K562 (cell line): ENCODE results near the gene LZTR1. TPM values are rescaled to one million over a fixed set of nuclear protein-coding genes. Genes with fewer than 3 reads are reported as not detected.
"Not testable (repeated sequence)": the region's sequence is repeated elsewhere in the genome, so short reads cannot be mapped to it uniquely, and the experiment has no call there.

ENCODE experiments used
- ATAC-seq: fragments of 200-7000 bp; cut with Tn5 transposase; 3 replicates; pipeline ENCODE4 v1.9.1; 2020; ENCODE audit warnings: moderate library complexity
- BruUV-seq: library from RNA; stranded (reverse); fragments of 400-500 nt; replicated peaks from 2 replicates; lab custom pipeline; 2021; lab: Mats Ljungman, UMichigan
- CTCF ChIA-PET: fragments of 300-600 bp; formaldehyde crosslinking; extraction: SDS; loops from one replicate; lab custom pipeline; 2021; ENCODE audit warnings: low intra/inter-chr PET ratio; lab: Yijun Ruan, JAX
- POLR2A ChIA-PET: fragments of 300-600, 350-650 bp; sonication (Branson Sonifier 250); formaldehyde crosslinking; extraction: SDS; loops from one replicate; lab custom pipeline; 2021; ENCODE audit warnings: antibody characterized with exemption, inconsistent platforms; lab: Yijun Ruan, JAX
- DNase-seq, 4 experiments: peaks; one replicate each; pipeline versions ENCODE4 v3.0.0 to v3.0.0-alpha.2; 2011 to 2018; ENCODE audit warnings: low spot score in 3 of 4, mixed read lengths in 3 of 4; ENCODE audit errors: extremely low read depth in 1 of 4
- FAIRE-seq: peaks from 2 replicates; lab custom pipeline; 2011; peaks lifted over from hg19 to GRCh38; lab: Jason Lieb, UNC
- H2AFZ ChIP-seq: 2 replicates; pipeline ENCODE4 v1.6.0; 2011; ENCODE audit warnings: low read depth, low read length, control low read depth, inconsistent platforms
- H3K27ac ChIP-seq: fragments of 200-600 bp; 3 replicates; pipeline ENCODE4 v1.8.0; 2011; ENCODE audit warnings: low read depth, mild to moderate bottlenecking, control low read depth, inconsistent platforms, low read length, moderate library complexity, mixed read lengths; ENCODE audit errors: extremely low read depth
- H3K27me3 ChIP-seq, 2 experiments: fragments of 300-600 bp in 1 of 2; 2 replicates in 1 of 2; 3 replicates in 1 of 2; pipeline versions ENCODE4 v1.6.0 to v1.8.0; 2011; ENCODE audit warnings: inconsistent platforms in 2 of 2, low read length in 2 of 2, mild to moderate bottlenecking in 1 of 2, mixed read lengths in 1 of 2, moderate library complexity in 1 of 2; ENCODE audit not compliant: control insufficient read depth in 2 of 2, insufficient read depth in 2 of 2
- H3K36me3 ChIP-seq: fragments of 300-600 bp; 3 replicates; pipeline ENCODE4 v1.8.0; 2011; ENCODE audit warnings: mild to moderate bottlenecking, low read length, inconsistent platforms; ENCODE audit not compliant: control insufficient read depth, insufficient read depth
- H3K4me1 ChIP-seq, 2 experiments: fragments of 200-600 bp in 1 of 2; replicated peaks in 1 of 2; 2 replicates in 1 of 2; 3 replicates in 1 of 2; pipeline versions ENCODE4 v1.5.1 to v1.8.0; 2011; ENCODE audit warnings: inconsistent platforms in 2 of 2, low read length in 2 of 2, mild to moderate bottlenecking in 1 of 2, mixed read lengths in 1 of 2, moderate library complexity in 1 of 2; ENCODE audit not compliant: control insufficient read depth in 2 of 2, insufficient read depth in 2 of 2
- H3K4me2 ChIP-seq: 2 replicates; pipeline ENCODE4 v1.6.1; 2011; ENCODE audit warnings: low read length, control low read depth, inconsistent platforms, mixed read lengths; ENCODE audit not compliant: insufficient read depth
- H3K4me3 ChIP-seq: fragments of 200-600 bp; sonication (generic), shearing (Covaris generic); 2 replicates; pipeline ENCODE4 v1.5.1; 2016; ENCODE audit warnings: control low read depth, inconsistent platforms
- H3K79me2 ChIP-seq: fragments of 200-600 bp; 3 replicates; pipeline ENCODE4 v1.8.0; 2011; ENCODE audit warnings: low read length, inconsistent platforms; ENCODE audit not compliant: control insufficient read depth, insufficient read depth
- H3K9ac ChIP-seq, 2 experiments: 2 replicates each; pipeline versions ENCODE4 v1.6.0 to v1.6.1; 2011; ENCODE audit warnings: low read depth in 2 of 2, low read length in 2 of 2, control low read depth in 1 of 2, inconsistent platforms in 1 of 2, mild to moderate bottlenecking in 1 of 2, mixed read lengths in 1 of 2; ENCODE audit not compliant: insufficient read depth in 1 of 2
- H3K9me1 ChIP-seq: one replicate; pipeline ENCODE4 v1.6.0; 2011; ENCODE audit warnings: inconsistent platforms, mild to moderate bottlenecking, low read length, moderate library complexity; ENCODE audit not compliant: control insufficient read depth, insufficient read depth
- H3K9me3 ChIP-seq: replicated peaks from 2 replicates; pipeline ENCODE4 v1.5.1; 2011; ENCODE audit warnings: low read depth, low read length, inconsistent platforms; ENCODE audit not compliant: control insufficient read depth, insufficient read depth
- H4K20me1 ChIP-seq: replicated peaks from 2 replicates; pipeline ENCODE4 v1.6.1; 2011; ENCODE audit warnings: low read length, inconsistent platforms, mixed read lengths; ENCODE audit not compliant: control insufficient read depth, insufficient read depth
- CSDE1 ChIP-seq, 2 experiments: fragments of 450-650 bp; IDR thresholded peaks; 2 replicates each; pipeline ENCODE4 v1.6.1; 2016; ENCODE audit warnings: mild to moderate bottlenecking in 1 of 2
- ELF4 ChIP-seq: fragments of 450-650 bp; formaldehyde crosslinking; IDR thresholded peaks from 2 replicates; pipeline ENCODE4 v1.4.0; 2022; ENCODE audit warnings: missing genetic modification characterization
- ETV6 ChIP-seq, 3 experiments: fragments of 150-350 bp in 1 of 3; sonication (generic) in 1 of 3; formaldehyde crosslinking in 1 of 3; IDR thresholded peaks; 2 replicates each; pipeline versions ENCODE4 v1.6.1 to v1.8.0; 2014 to 2022; ENCODE audit warnings: borderline replicate concordance in 2 of 3, low read depth in 2 of 3, antibody characterized with exemption in 1 of 3, low read length in 1 of 3, mild to moderate bottlenecking in 1 of 3, missing genetic modification reagents in 1 of 3
- FOXK1 ChIP-seq: sonication (generic); formaldehyde crosslinking; IDR thresholded peaks from 2 replicates; pipeline ENCODE4 v1.8.0; 2022; ENCODE audit warnings: missing genetic modification reagents, mild to moderate bottlenecking, borderline replicate concordance
- FOXP4 ChIP-seq: sonication (generic); formaldehyde crosslinking; IDR thresholded peaks from 2 replicates; pipeline ENCODE4 v1.8.0; 2022; ENCODE audit warnings: mild to moderate bottlenecking, missing genetic modification reagents, borderline replicate concordance
- HOMEZ ChIP-seq: fragments of 250-450 bp; sonication (Bioruptor Pico); IDR thresholded peaks from 2 replicates; pipeline ENCODE4 v1.4.0; 2020; ENCODE audit warnings: mild to moderate bottlenecking, moderate library complexity
- LARP7 ChIP-seq: fragments of 450-650 bp; IDR thresholded peaks from 2 replicates; pipeline ENCODE4 v1.6.1; 2016
- MAFG ChIP-seq: fragments of 450-650 bp; conservative IDR thresholded peaks from 2 replicates; pipeline ENCODE4 v1.6.1; 2016; ENCODE audit warnings: missing genetic modification characterization, missing compliant biosample characterization
- MTA1 ChIP-seq: fragments of 450-650 bp; IDR thresholded peaks from 2 replicates; pipeline ENCODE4 v1.6.1; 2017; ENCODE audit warnings: borderline replicate concordance
- NFE2 ChIP-seq: IDR thresholded peaks from 2 replicates; pipeline ENCODE4 v1.6.1; 2014; ENCODE audit warnings: antibody characterized with exemption, low read depth
- ZBTB43 ChIP-seq: sonication (generic); formaldehyde crosslinking; IDR thresholded peaks from 2 replicates; pipeline ENCODE4 v1.8.0; 2023; ENCODE audit warnings: mild to moderate bottlenecking, missing genetic modification reagents
- ZNF121 ChIP-seq: sonication (generic); formaldehyde crosslinking; conservative IDR thresholded peaks from 2 replicates; pipeline ENCODE4 v1.8.0; 2022; ENCODE audit warnings: missing genetic modification reagents
- ZNF212 ChIP-seq: fragments of 450-650 bp; formaldehyde crosslinking; IDR thresholded peaks from 2 replicates; pipeline ENCODE4 v1.4.0; 2020; ENCODE audit warnings: mild to moderate bottlenecking
- ZNF217 ChIP-seq: sonication (generic); formaldehyde crosslinking; IDR thresholded peaks from 2 replicates; pipeline ENCODE4 v1.8.0; 2022; ENCODE audit warnings: mild to moderate bottlenecking, missing genetic modification reagents
- ZNF436 ChIP-seq: fragments of 250-450, 450-650 bp; sonication (Bioruptor Pico); formaldehyde crosslinking; IDR thresholded peaks from 2 replicates; pipeline ENCODE4 v1.7.0; 2020; ENCODE audit warnings: mild to moderate bottlenecking
- ZNF445 ChIP-seq: fragments of 250-450 bp; sonication (Bioruptor Pico); IDR thresholded peaks from 2 replicates; pipeline ENCODE4 v1.4.0; 2020; ENCODE audit warnings: low read depth, mild to moderate bottlenecking, moderate library complexity
- WGBS: fragments of 100-300 bp; shearing (Covaris generic); methylation state at CpG from one replicate; pipeline ENCODE4 v1.1.6; 2016; ENCODE audit warnings: low coverage, mixed read lengths; ENCODE audit not compliant: insufficient coverage; ENCODE audit errors: missing lambda C conversion rate; 5-methylcytosine and 5-hydroxymethylcytosine counted together
- in situ Hi-C: fragments of 300-500 bp; cut with MboI; formaldehyde crosslinking; loops from 4 replicates; pipeline ENCODE4 v1.15.0; 2018; ENCODE audit warnings: inconsistent platforms, mixed read lengths
- intact Hi-C: fragments of 100-400 bp; cut with micrococcal nuclease; formaldehyde crosslinking; loops from 2 replicates; pipeline ENCODE4 v1.14.2; 2022
- polyA plus RNA-seq, 8 experiments: library from polyadenylated mRNA; depleted of rRNA in 4 of 8; stranded (reverse) in 5 of 8; unstranded in 3 of 8; fragments of >200 nt; fragmentation: Nextera tagmentation in 2 of 8; fragmentation: Illumina TruSeq in 1 of 8; extraction: Ambion mirVana in 2 of 8; extraction: Trizol in 1 of 8; gene quantifications; 2 replicates each; pipeline versions ENCODE4 v1.2.1 to v1.2.3, GENCODE V29; 2011 to 2014; ENCODE audit warnings: inconsistent platforms in 1 of 8, missing spikeins in 1 of 8
- total RNA-seq, 7 experiments: library from RNA; depleted of rRNA in 6 of 7; stranded (reverse); fragments of >200 nt in 6 of 7; fragmentation: Illumina TruSeq in 2 of 7; extraction: Trizol in 2 of 7; gene quantifications; 2 replicates each; pipeline versions ENCODE4 v1.2.1 to v1.2.3, GENCODE V29; 2011 to 2021; ENCODE audit warnings: low replicate concordance in 1 of 7

Gene LZTR1
- total and polyA plus RNA-seq, 9 of the 15 experiments (the other 6 are each of a cell fraction or from before 2014, with no cell fraction given): 2.2 to 135 (median 63.0) TPM

- BruUV-seq; CTCF ChIA-PET; H3K4me3 ChIP-seq; ATAC-seq; H3K9ac ChIP-seq; H3K4me2 ChIP-seq; H3K27me3 ChIP-seq; H3K27ac ChIP-seq; H3K9me3 ChIP-seq; H2AFZ ChIP-seq; in situ Hi-C loops; FAIRE-seq; intact Hi-C loops; TF ChIP-seq ETV6 (IDR thresholded peaks at IDR 0.05; ENCODE audit: borderline replicate concordance in 1 of 2, low read depth in 2 of 2, low read length in 1 of 2): not testable (repeated sequence)
- peaks cover 97% of the 10 kb centered on the region for H3K79me2 ChIP-seq
- peaks cover 17 to 32% of the 10 kb centered on the region in 2 experiments for H3K4me1 ChIP-seq
- peak in 1 of 4 experiments; percentile 17 for DNase-seq
- 86% methylated on average over 11 of the region's 11 CpGs for whole genome bisulfite sequencing
- POLR2A ChIA-PET: interaction anchor here (0.6 to 64.4 kb wide), 7 partner anchors 15 to 193 kb away, joined by 3 to 1556 read pairs (median 4); partner anchors contain the start of genes AIFM3, CRKL and LZTR1
- peaks cover 91% of the 10 kb centered on the region for H4K20me1 ChIP-seq
- peaks cover 86% of the 10 kb centered on the region for H3K36me3 ChIP-seq
- peaks cover 33% of the 10 kb centered on the region for H3K9me1 ChIP-seq
- TF ChIP-seq ETV6 (CRISPR knock-in tag; IDR thresholded peaks at IDR 0.05; ENCODE audit: borderline replicate concordance) (peak; percentile 62; the same call in 1 of the 2 replicates), HOMEZ (CRISPR knock-in tag) (peak; percentile 11; the same call in 1 of the 2 replicates), ZNF436 (0 out of 2 replicates have a peak, but pooled peaks have one; percentile 20), ZNF121 (peak; percentile 56), ZNF212 (CRISPR knock-in tag) (0 out of 2 replicates have a peak, but pooled peaks have one; percentile 20), LARP7 (0 out of 2 replicates have a peak, but pooled peaks have one; percentile 48), NFE2 (peak; percentile 53; the same call in 1 of the 2 replicates), ZNF445 (CRISPR knock-in tag) (peak; percentile 36; the same call in 1 of the 2 replicates), CSDE1 (IDR thresholded peaks at IDR 0.05) (0 out of 4 replicates have a peak, but pooled peaks of 1 of the 2 experiments have one; percentile 56), ZNF217 (CRISPR knock-in tag) (0 out of 2 replicates have a peak, but pooled peaks have one; percentile 74), FOXP4 (CRISPR knock-in tag) (peak; percentile 87; the same call in 1 of the 2 replicates), ZBTB43 (peak; percentile 63; the same call in 1 of the 2 replicates), FOXK1 (peak; percentile 84; the same call in 1 of the 2 replicates), ELF4 (0 out of 2 replicates have a peak, but pooled peaks have one; percentile 36), MTA1 (0 out of 2 replicates have a peak, but pooled peaks have one; percentile 16), MAFG (0 out of 2 replicates have a peak, but pooled peaks have one; percentile 21)
These were observed 46.1 kb upstream of the LZTR1 start for GRCh38 chr22:20935780-20936539.
